Measurements from ENCODE around the gene CNKSR3.
A peak's percentile ranks its signal among the peaks of the same experiment; 100 is the strongest.

CNKSR3 gene

DNA sequence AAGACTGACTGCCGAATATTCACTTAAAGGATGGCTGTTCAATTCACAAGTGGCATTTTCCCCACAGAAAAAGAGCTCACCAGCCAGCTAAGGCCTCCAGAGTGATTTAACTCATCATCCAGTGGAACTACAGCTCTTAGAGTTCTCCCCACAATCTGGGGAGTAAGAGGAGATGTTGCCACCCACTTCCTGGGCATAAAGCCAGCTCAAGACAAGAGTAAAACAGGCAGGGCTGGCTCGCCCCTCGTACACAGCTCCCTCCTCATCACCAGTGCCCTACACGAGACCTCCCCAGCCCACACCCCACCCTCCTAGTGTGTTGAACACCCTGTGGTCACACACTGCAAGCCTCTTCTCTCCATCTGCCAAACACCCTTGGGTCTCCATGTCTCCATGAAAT lies 106.7 kb downstream of the CNKSR3 start:
- peak; percentile 49 for DNase-seq (ENCODE audit: low read depth)
- H3K4me3 ChIP-seq (ENCODE audit: low read length): no peak overlapping the region
- no peak for TF ChIP-seq CTCF (IDR thresholded peaks at IDR 0.05; ENCODE audit: insufficient read depth, low read depth, low read length, missing control alignments)

DNA sequence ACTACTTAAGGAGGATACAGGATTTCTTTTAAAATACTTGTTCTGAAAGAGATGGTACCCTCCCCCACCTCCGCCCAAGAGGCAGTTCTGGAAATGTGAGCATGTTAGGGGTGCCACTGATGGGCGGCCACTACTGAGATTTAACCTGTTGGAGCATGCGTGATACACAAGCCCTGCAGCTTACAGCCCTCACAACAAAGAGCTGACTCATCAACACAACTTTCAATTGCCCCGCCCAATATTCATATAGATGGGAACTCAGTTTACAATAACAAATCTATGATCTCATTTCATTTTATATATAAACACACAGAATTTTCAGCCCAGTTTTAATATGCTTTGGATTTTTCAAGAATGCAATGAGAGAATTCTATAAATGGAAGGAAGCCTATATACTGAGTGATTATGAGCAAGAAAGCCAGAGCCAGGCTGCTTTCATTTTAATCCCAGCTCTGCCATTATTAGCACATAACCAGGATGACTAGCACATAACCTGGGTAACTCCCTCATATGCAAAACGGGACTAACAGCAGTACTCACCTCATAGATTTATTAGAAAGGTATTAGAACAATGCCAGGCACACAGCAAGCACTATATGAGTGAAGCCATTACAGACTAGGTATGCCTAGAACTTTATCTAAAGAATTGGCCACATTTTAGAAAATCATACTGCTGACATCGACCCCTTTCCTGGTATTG lies 108.3 kb downstream of the CNKSR3 start:
- H3K4me3 ChIP-seq (ENCODE audit: low read length): no peak overlapping the region
- DNase-seq (ENCODE audit: low read depth): peak; percentile 90

DNA sequence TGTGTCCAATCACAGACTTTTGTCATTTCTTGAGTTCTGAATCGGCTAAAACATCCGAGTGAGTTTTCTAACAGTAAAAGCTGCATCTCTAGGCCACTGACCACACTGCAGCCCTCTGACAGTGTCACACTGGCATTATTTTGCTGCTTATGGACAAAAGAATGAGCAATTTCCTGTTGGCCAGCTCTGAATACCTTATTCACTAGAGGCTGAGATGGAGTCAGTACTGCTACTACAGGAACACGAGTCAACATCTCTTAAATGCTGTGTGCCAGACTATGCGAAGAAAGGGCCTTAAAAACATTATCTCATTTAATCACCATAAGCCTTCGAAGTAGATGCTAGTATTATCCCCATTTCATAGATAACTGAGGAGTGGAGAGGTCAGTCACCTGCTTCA lies 111.4 kb downstream of the CNKSR3 start:
- DNase-seq (ENCODE audit: low read depth): peak; percentile 31
- no peak overlapping the region for H3K4me3 ChIP-seq (ENCODE audit: low read length)
- TF ChIP-seq CTCF (IDR thresholded peaks at IDR 0.05; ENCODE audit: insufficient read depth, low read depth, low read length, missing control alignments): no peak

More for the DNA sequence above, 108.3 kb downstream of the CNKSR3 start:
- no peak for TF ChIP-seq CTCF (IDR thresholded peaks at IDR 0.05; ENCODE audit: insufficient read depth, low read depth, low read length, missing control alignments)

DNA sequence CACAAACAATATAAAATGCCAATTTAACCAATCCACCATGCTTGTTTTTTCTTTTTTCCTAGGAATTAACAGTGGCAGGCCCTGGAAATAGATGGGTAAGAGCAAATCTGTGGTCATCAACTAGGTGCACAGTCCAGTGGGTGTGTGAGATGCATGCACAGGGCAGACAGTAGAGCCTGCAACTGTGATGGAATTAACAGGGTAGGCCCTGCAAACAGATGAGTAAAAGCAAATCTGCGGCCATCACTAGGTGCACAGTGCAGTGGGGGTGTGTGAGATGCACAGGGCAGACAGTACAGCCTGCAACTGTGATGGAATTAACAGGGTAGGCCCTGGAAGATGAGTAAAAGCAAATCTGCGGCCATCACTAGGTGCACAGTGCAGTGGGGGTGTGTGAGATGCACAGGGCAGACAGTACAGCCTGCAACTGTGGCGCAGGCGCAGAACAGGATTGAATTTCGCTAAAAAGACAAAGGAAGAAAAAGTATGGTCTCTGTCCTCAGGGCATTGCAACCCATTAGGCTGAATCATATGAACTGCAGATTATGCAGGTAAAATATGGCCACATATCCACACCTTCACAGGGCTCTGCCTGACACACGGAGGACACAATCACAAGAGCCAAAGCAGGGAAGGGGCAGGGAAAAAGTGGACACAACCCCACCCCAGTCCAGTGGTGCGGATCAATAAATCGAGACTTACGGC lies 112.8 kb downstream of the CNKSR3 start:
- no peak for DNase-seq (ENCODE audit: low read depth)
- H3K4me3 ChIP-seq (ENCODE audit: low read length): no peak overlapping the region
- TF ChIP-seq CTCF (IDR thresholded peaks at IDR 0.05; ENCODE audit: insufficient read depth, low read depth, low read length, missing control alignments): no peak

DNA sequence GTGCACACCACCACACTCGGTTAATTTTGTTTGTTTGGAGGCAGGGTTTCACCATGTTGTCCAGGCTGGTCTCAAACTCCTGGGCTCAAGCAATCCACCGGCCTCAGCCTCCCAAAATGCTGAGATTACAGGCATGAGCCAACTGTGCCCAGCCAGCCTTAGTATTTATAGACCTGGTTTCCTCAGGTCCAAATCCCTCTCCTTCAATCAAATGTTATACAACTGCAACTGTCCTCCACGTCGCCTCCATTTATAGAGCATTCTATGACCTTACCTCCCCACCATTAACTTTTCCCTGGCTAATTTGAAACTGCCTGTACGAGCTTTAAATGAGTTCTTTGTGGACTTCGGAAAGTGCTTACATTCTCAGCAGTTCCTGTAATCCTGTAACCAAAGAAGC lies 114.6 kb downstream of the CNKSR3 start:
- no peak for DNase-seq (ENCODE audit: low read depth)
- no peak overlapping the region for H3K4me3 ChIP-seq (ENCODE audit: low read length)
- no peak for TF ChIP-seq CTCF (IDR thresholded peaks at IDR 0.05; ENCODE audit: insufficient read depth, low read depth, low read length, missing control alignments)

DNA sequence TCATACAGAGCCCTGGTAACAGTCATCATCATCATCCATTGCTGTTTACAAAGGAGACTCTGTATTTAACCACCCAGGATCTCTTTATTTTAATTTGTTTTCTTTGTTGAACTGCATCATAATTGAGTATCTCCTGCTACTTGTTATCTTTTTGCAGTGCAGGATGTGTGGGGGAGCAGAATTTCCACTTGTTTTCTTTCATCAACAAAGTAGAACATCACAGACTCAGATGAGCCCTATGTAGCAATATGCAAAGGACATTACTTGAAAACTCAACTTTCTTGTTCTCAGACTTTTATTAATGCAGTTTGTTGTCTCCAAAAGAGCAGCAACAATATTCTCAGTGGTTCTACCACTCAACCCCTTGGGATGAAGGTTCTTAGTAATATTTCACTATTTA lies 115.2 kb downstream of the CNKSR3 start:
- no peak overlapping the region for H3K4me3 ChIP-seq (ENCODE audit: low read length)
- DNase-seq (ENCODE audit: low read depth): no peak
- no peak for TF ChIP-seq CTCF (IDR thresholded peaks at IDR 0.05; ENCODE audit: insufficient read depth, low read depth, low read length, missing control alignments)

All from epithelial cell of esophagus (primary cell).